Stomach (tissue), 9 donors: ENCODE results near the gene KCNJ12. TPM values are rescaled to one million over a fixed set of nuclear protein-coding genes. Genes with fewer than 3 reads are reported as not detected.

Source experiments
- DNase-seq, 2 donors: peaks; one replicate each; pipeline versions ENCODE4 v3.0.0 to v3.0.0-alpha.2; 2013 to 2019
- H3K27ac ChIP-seq, 5 donors: fragments of 200-600 bp in 4 of 5; sonication (generic) in 4 of 5; one replicate each; pipeline ENCODE4 v1.5.1; 2013 to 2019; ENCODE audit warnings: mild to moderate bottlenecking in 1 of 5, moderate library complexity in 1 of 5
- H3K27me3 ChIP-seq, 3 donors: fragments of 200-600 bp; sonication (generic); one replicate each; pipeline ENCODE4 v1.5.1; 2017 to 2019; ENCODE audit warnings: mixed run types in 1 of 3
- H3K36me3 ChIP-seq, 4 donors: fragments of 200-600 bp; sonication (generic); 1 replicate in 3 of 4; 2 replicates in 1 of 4; pipeline ENCODE4 v1.5.1; 2016 to 2019
- H3K4me1 ChIP-seq, 4 donors: fragments of 200-600 bp; sonication (generic); one replicate each; pipeline ENCODE4 v1.5.1; 2016 to 2019
- H3K4me3 ChIP-seq, 4 donors: fragments of 200-600 bp; sonication (generic) in 3 of 4; one replicate each; pipeline ENCODE4 v1.5.1; 2016 to 2019; ENCODE audit warnings: mild to moderate bottlenecking in 1 of 4
- H3K9me3 ChIP-seq, 4 donors: fragments of 200-600 bp; sonication (generic); one replicate each; pipeline ENCODE4 v1.5.1; 2016 to 2019
- EP300 ChIP-seq: sonication (generic); formaldehyde crosslinking; IDR thresholded peaks from one replicate; pipeline ENCODE4 v1.6.1; 2017; ENCODE audit warnings: antibody characterized with exemption
- POLR2A ChIP-seq, 4 donors: fragments of 450-650 bp; IDR thresholded peaks; one replicate each; pipeline ENCODE4 v1.6.1; 2016; ENCODE audit warnings: antibody characterized with exemption in 4 of 4, control low read depth in 2 of 4, mild to moderate bottlenecking in 1 of 4, moderate library complexity in 1 of 4
- POLR2AphosphoS5 ChIP-seq, 3 donors: sonication (generic); formaldehyde crosslinking; IDR thresholded peaks; one replicate each; pipeline ENCODE4 v1.6.1; 2016; ENCODE audit warnings: antibody characterized with exemption in 3 of 3
- WGBS, 5 donors: extraction: QIAGEN DNeasy Blood & Tissue Kit in 3 of 5; methylation state at CpG; one replicate each; pipeline versions ENCODE4 v1.1.5 to v1.1.7; 2013 to 2018; 5-methylcytosine and 5-hydroxymethylcytosine counted together
- intact Hi-C: fragments of 100-400 bp; cut with DNase I; formaldehyde crosslinking; loops from one replicate; pipeline ENCODE4 v1.15.1; 2023; ENCODE audit warnings: low total_unique reads
- polyA plus RNA-seq, 3 donors: library from polyadenylated mRNA; stranded (reverse); fragments of 200-250 nt; gene quantifications; one replicate each; pipeline ENCODE4 v1.2.3, GENCODE V29; 2013
- total RNA-seq, 5 donors: library from RNA; depleted of rRNA; stranded (reverse); fragments of >200 nt; gene quantifications; one replicate each; pipeline versions ENCODE4 v1.1.0 to v1.2.3, GENCODE V29; 2014 to 2016
- TF ChIP-seq, protein P1 (sequence below), 7 experiments: fragments of 450-650 bp in 4 of 7; fragments of 200-600 bp in 3 of 7; sonication (generic) in 3 of 7; IDR thresholded peaks; one replicate each; pipeline ENCODE4 v1.5.1; 2016 to 2019; ENCODE audit warnings: antibody characterized with exemption in 7 of 7, control low read depth in 2 of 7, mild to moderate bottlenecking in 1 of 7
- donor health status: healthy with polysubstance abuse.
- donor health status: Bipolar disorder and iron deficiency.
- donor health status: healthy.

Gene KCNJ12
- total and polyA plus RNA-seq, 8 donors = under 0.01 to 10.5 (median 1.8) TPM; not detected in 1

GRCh38 chr17:21351366-21352065 is 24.6 kb upstream of the KCNJ12 start:
- TF ChIP-seq EP300 (no peak), POLR2A (IDR thresholded peaks at IDR 0.05) (no peak), POLR2AphosphoS5 (IDR thresholded peaks at IDR 0.05) (no peak)
- TF ChIP-seq, protein P1, sequence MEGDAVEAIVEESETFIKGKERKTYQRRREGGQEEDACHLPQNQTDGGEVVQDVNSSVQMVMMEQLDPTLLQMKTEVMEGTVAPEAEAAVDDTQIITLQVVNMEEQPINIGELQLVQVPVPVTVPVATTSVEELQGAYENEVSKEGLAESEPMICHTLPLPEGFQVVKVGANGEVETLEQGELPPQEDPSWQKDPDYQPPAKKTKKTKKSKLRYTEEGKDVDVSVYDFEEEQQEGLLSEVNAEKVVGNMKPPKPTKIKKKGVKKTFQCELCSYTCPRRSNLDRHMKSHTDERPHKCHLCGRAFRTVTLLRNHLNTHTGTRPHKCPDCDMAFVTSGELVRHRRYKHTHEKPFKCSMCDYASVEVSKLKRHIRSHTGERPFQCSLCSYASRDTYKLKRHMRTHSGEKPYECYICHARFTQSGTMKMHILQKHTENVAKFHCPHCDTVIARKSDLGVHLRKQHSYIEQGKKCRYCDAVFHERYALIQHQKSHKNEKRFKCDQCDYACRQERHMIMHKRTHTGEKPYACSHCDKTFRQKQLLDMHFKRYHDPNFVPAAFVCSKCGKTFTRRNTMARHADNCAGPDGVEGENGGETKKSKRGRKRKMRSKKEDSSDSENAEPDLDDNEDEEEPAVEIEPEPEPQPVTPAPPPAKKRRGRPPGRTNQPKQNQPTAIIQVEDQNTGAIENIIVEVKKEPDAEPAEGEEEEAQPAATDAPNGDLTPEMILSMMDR (IDR thresholded peaks at IDR 0.05) = no peak
- H3K9me3 ChIP-seq = no peaks in the 10 kb centered on the region
- no peaks in the 10 kb centered on the region for H3K36me3 ChIP-seq
- WGBS, 5 donors = 59 to 74% (median 68%) methylated on average over 3 of the region's 3 CpGs
- peaks cover 0 to 6% (median 0%) of the 10 kb centered on the region in 4 donors for H3K4me1 ChIP-seq
- no peaks in the 10 kb centered on the region for H3K27me3 ChIP-seq
- no peak overlapping the region for H3K27ac ChIP-seq
- peak in 1 of 2 donors; percentile 0 for DNase-seq
- intact Hi-C loops = no loop called here
- no peak overlapping the region for H3K4me3 ChIP-seq

- WGBS, 5 donors = 80 to 94% (median 88%) methylated on average over 19 to 23 of the region's 23 CpGs
- no peak overlapping the region for H3K27ac ChIP-seq
- intact Hi-C loops = no loop called here
- no peaks in the 10 kb centered on the region for H3K36me3 ChIP-seq
- DNase-seq = peak in 1 of 2 donors; percentile 1
- H3K4me3 ChIP-seq = no peak overlapping the region
- no peaks in the 10 kb centered on the region for H3K9me3 ChIP-seq
- H3K27me3 ChIP-seq = no peaks in the 10 kb centered on the region
- TF ChIP-seq POLR2AphosphoS5 (IDR thresholded peaks at IDR 0.05) = no peak
- no peak for TF ChIP-seq POLR2A (IDR thresholded peaks at IDR 0.05)
- TF ChIP-seq, protein P1 (IDR thresholded peaks at IDR 0.05) = no peak
- no peak for TF ChIP-seq EP300
- no peaks in the 10 kb centered on the region for H3K4me1 ChIP-seq
These were observed 23.8 kb upstream of the KCNJ12 start for GRCh38 chr17:21352221-21352980.

DNA sequence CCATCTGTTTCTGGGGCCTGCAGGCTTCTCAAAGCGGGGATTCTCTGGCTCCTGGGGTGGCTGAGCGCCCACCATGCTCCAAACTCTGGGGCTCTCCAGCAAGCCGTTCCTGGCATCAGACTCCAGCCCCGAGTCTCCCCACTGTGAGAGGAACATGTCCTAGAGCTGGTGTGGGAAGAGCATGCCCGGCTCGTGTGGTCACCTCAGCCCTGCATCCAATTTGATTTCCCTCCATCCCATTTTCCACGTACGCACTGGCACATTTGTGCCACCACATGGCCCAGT is 23.2 kb upstream of the KCNJ12 start:
- DNase-seq = peak in 1 of 2 donors; percentile 0
- 87 to 95% (median 90%) methylated on average over 8 of the region's 8 CpGs for WGBS, 5 donors
- intact Hi-C loops = no loop called here
- Histone ChIP-seq H3K4me3 (no peak overlapping the region), H3K27ac (no peak overlapping the region), H3K9me3 (no peaks in the 10 kb centered on the region), H3K4me1 (peaks cover 0 to under 1% (median 0%) of the 10 kb centered on the region in 4 donors), H3K36me3 (no peaks in the 10 kb centered on the region), H3K27me3 (no peaks in the 10 kb centered on the region)
- TF ChIP-seq, protein P1 (IDR thresholded peaks at IDR 0.05) = no peak
- TF ChIP-seq POLR2AphosphoS5 (IDR thresholded peaks at IDR 0.05) = no peak
- TF ChIP-seq EP300 = no peak
- no peak for TF ChIP-seq POLR2A (IDR thresholded peaks at IDR 0.05)

DNA sequence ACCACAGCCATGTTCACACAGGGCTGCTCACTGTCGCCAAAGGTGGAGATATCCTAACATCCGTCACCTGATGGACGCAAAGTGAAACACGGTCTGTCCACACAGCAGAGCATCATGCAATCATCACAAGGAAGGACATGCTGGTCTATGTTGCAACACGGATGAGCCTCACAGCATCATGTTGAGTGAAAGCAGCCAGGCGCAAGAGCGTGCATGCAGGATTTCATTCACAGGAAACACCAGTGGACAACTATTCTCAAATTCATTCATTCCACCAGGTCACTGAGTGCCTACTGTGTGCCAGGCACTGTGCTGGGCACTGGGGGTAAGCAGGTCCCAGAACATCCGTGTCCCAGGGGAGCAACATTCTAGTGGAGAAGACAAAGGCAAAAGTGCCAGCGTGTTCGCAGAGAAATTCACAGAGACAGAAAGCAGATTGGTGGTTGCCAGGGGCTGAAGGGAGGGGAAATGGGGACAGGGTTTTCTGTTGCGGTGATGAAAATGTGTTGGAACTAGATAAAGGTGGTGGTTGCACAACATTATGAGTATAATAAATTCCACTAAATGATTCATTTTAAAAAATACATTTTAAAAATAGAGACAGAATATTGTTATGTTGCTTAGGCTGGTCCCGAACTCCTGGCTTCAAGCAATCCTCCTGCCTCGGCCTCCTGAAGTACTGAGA is 22.7 kb upstream of the KCNJ12 start:
- Histone ChIP-seq H3K27me3 (no peaks in the 10 kb centered on the region), H3K36me3 (no peaks in the 10 kb centered on the region), H3K4me3 (no peak overlapping the region), H3K9me3 (no peaks in the 10 kb centered on the region), H3K27ac (no peak overlapping the region), H3K4me1 (peaks cover 2 to 6% (median 5%) of the 10 kb centered on the region in 4 donors)
- WGBS, 5 donors = 81 to 91% (median 84%) methylated on average over 13 of the region's 13 CpGs
- peak in 1 of 2 donors; percentile 0 for DNase-seq
- intact Hi-C loops = no loop called here
- TF ChIP-seq POLR2A (IDR thresholded peaks at IDR 0.05) (no peak), EP300 (no peak), POLR2AphosphoS5 (IDR thresholded peaks at IDR 0.05) (no peak)
- TF ChIP-seq, protein P1 (IDR thresholded peaks at IDR 0.05) = no peak
